Prostate gland (tissue), 2 donors: ENCODE results near the gene SH2D3C.

Source experiments
- POLR2A ChIP-seq: fragments of 450-650 bp; IDR thresholded peaks from one replicate; pipeline ENCODE4 v1.6.1; 2016; ENCODE audit warnings: antibody characterized with exemption, mild to moderate bottlenecking
- POLR2AphosphoS5 ChIP-seq: sonication (generic); formaldehyde crosslinking; IDR thresholded peaks from one replicate; pipeline ENCODE4 v1.6.1; 2017; ENCODE audit warnings: antibody characterized with exemption
- TF ChIP-seq, protein P1 (sequence below), 4 experiments: fragments of 200-600 bp in 2 of 4; fragments of 450-650 bp in 2 of 4; sonication (generic) in 2 of 4; IDR thresholded peaks; 1 replicate in 3 of 4; 2 replicates in 1 of 4; pipeline ENCODE4 v1.5.1; 2016 to 2019; ENCODE audit warnings: antibody characterized with exemption in 4 of 4, mild to moderate bottlenecking in 2 of 4, moderate library complexity in 2 of 4

DNA sequence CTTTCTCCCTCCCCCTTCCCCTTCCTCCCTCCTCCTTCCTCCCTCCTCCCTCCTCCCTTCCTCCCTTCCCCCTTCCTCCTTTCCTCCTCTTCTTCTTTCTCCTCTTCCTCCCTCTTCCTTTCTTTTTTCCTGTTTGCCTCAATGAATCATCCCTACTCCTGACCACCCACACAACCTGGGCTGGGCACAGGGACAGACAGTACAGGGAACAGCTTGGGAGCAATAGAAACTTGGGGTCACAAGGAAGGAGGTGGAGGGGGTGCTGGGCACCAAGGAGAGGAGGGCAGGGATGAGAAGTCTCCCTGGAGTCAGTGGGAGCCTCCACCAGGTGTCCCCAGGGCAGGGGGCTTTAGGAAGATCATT, 57.6 kb downstream of the SH2D3C start:
- TF ChIP-seq, protein P1, sequence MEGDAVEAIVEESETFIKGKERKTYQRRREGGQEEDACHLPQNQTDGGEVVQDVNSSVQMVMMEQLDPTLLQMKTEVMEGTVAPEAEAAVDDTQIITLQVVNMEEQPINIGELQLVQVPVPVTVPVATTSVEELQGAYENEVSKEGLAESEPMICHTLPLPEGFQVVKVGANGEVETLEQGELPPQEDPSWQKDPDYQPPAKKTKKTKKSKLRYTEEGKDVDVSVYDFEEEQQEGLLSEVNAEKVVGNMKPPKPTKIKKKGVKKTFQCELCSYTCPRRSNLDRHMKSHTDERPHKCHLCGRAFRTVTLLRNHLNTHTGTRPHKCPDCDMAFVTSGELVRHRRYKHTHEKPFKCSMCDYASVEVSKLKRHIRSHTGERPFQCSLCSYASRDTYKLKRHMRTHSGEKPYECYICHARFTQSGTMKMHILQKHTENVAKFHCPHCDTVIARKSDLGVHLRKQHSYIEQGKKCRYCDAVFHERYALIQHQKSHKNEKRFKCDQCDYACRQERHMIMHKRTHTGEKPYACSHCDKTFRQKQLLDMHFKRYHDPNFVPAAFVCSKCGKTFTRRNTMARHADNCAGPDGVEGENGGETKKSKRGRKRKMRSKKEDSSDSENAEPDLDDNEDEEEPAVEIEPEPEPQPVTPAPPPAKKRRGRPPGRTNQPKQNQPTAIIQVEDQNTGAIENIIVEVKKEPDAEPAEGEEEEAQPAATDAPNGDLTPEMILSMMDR (IDR thresholded peaks at IDR 0.05) = no peak
- TF ChIP-seq POLR2A = no peak
- no peak for TF ChIP-seq POLR2AphosphoS5
